ENCODE measurements around the gene GPATCH2.

The GPATCH2 gene

DNA sequence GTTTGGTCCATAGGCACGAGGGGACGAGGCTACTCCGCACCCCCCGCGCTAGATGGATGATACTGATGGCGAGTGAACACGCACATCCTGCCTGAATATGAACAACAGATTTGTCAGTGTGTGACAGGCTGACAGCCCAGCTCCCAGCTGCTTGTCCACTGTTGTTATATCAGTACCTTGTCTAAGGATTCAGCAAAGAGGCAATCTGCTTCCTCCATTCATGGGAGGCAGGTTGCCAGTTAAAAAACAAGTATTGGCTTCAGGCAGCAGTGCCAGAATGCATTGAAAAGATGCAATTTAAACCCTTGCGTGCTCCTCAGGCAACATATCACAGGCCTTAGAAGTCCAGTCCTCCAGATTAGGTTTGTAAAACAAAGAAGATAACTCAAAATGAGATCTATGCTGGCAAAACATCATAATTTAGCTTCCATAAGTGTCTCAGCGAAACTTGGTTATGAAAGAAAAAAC is 223.3 kb downstream of the GPATCH2 start:
- H3K9ac ChIP-seq (ENCODE audit: low read length) = no peak overlapping the region
- no peak overlapping the region for H3K27ac ChIP-seq (ENCODE audit: low read length)
- no peaks in the 10 kb centered on the region for H3K79me2 ChIP-seq (ENCODE audit: low read length)
- H3K4me3 ChIP-seq (ENCODE audit: low read length) = no peak overlapping the region
- H4K20me1 ChIP-seq (ENCODE audit: insufficient read depth, low read length) = no peaks in the 10 kb centered on the region
- H3K4me1 ChIP-seq (ENCODE audit: low read length) = no peaks in the 10 kb centered on the region
- H2AFZ ChIP-seq (ENCODE audit: low read depth, low read length) = no peak overlapping the region
- TF ChIP-seq EZH2phosphoT487 (IDR thresholded peaks at IDR 0.05; ENCODE audit: low read depth) = no peak
- TF ChIP-seq, protein P1, sequence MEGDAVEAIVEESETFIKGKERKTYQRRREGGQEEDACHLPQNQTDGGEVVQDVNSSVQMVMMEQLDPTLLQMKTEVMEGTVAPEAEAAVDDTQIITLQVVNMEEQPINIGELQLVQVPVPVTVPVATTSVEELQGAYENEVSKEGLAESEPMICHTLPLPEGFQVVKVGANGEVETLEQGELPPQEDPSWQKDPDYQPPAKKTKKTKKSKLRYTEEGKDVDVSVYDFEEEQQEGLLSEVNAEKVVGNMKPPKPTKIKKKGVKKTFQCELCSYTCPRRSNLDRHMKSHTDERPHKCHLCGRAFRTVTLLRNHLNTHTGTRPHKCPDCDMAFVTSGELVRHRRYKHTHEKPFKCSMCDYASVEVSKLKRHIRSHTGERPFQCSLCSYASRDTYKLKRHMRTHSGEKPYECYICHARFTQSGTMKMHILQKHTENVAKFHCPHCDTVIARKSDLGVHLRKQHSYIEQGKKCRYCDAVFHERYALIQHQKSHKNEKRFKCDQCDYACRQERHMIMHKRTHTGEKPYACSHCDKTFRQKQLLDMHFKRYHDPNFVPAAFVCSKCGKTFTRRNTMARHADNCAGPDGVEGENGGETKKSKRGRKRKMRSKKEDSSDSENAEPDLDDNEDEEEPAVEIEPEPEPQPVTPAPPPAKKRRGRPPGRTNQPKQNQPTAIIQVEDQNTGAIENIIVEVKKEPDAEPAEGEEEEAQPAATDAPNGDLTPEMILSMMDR (IDR thresholded peaks at IDR 0.05; ENCODE audit: low read depth, low read length) = no peak
- no peaks in the 10 kb centered on the region for H3K9me3 ChIP-seq (ENCODE audit: insufficient read depth, low read length)
- no peaks in the 10 kb centered on the region for H3K36me3 ChIP-seq (replicated peaks; ENCODE audit: low read depth, low read length)
- H3K4me2 ChIP-seq (ENCODE audit: low read length) = no peak overlapping the region
- no peaks in the 10 kb centered on the region for H3K27me3 ChIP-seq (ENCODE audit: low read depth, low read length)

DNA sequence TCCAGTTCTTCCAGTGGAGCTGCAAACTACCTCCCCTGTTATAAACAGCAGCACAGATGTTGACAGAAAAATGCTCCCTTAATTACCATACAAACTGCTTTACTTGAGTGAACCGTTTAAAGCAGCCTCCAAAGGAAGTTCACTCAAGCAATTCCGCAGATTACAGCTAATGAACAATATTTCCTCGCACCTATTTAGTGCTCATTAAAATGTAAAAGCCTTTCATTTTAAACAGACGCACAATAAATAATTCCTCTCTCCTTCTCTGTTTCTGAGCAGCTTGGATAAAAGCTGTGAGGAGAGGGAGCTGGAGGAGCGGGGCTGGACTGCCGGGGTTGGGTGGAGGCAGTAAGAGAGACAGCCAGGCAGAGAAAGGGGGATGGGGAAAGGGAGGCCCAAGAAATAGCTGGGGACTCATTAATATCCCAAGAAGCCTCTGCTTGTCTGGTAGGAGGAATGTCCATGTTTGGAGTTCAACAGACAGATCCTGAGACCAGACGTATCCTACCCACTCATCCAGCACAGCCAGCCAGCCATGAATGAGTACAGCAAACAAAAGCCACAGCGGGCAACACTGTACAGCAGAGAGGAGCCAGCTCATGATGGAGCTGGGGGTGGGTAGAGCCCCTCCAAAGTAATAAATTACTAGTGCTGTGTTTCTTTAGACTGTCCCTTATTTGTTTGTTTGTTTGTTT is 227.7 kb downstream of the GPATCH2 start:
- Histone ChIP-seq H3K4me1 (ENCODE audit: low read length) (no peaks in the 10 kb centered on the region), H4K20me1 (ENCODE audit: insufficient read depth, low read length) (no peaks in the 10 kb centered on the region), H3K9me3 (ENCODE audit: insufficient read depth, low read length) (no peaks in the 10 kb centered on the region), H3K4me3 (ENCODE audit: low read length) (no peak overlapping the region), H3K4me2 (ENCODE audit: low read length) (no peak overlapping the region), H3K36me3 (replicated peaks; ENCODE audit: low read depth, low read length) (no peaks in the 10 kb centered on the region), H2AFZ (ENCODE audit: low read depth, low read length) (no peak overlapping the region), H3K27me3 (ENCODE audit: low read depth, low read length) (no peaks in the 10 kb centered on the region), H3K79me2 (ENCODE audit: low read length) (no peaks in the 10 kb centered on the region), H3K27ac (ENCODE audit: low read length) (no peak overlapping the region), H3K9ac (ENCODE audit: low read length) (no peak overlapping the region)
- TF ChIP-seq, protein P1 (IDR thresholded peaks at IDR 0.05; ENCODE audit: low read depth, low read length) = no peak
- TF ChIP-seq EZH2phosphoT487 (IDR thresholded peaks at IDR 0.05; ENCODE audit: low read depth) = no peak

DNA sequence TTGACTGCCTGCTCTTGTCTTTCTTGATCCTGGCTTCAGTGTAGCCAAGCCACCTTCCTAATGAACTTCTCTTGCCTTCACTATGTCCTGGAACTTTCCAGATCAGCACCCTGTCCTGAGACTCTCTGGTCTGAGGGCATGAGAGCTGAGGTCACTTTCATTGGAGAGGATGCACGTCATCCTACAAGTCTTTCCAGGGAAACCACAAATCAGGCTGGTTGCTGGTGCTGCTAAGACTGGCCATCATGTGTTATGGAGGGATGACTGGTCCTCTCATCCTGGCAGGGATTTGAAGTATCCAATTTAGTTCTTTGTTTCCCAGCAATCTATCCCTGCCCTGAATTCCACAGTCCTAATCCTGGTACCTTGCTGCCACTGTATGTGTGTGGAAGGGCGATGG is 228.6 kb downstream of the GPATCH2 start:
- H3K9me3 ChIP-seq (ENCODE audit: insufficient read depth, low read length) = no peaks in the 10 kb centered on the region
- TF ChIP-seq, protein P1 (IDR thresholded peaks at IDR 0.05; ENCODE audit: low read depth, low read length) = no peak
- TF ChIP-seq EZH2phosphoT487 (IDR thresholded peaks at IDR 0.05; ENCODE audit: low read depth) = no peak
- H3K27me3 ChIP-seq (ENCODE audit: low read depth, low read length) = no peaks in the 10 kb centered on the region
- no peak overlapping the region for H3K9ac ChIP-seq (ENCODE audit: low read length)
- no peak overlapping the region for H3K4me3 ChIP-seq (ENCODE audit: low read length)
- no peaks in the 10 kb centered on the region for H4K20me1 ChIP-seq (ENCODE audit: insufficient read depth, low read length)
- no peak overlapping the region for H2AFZ ChIP-seq (ENCODE audit: low read depth, low read length)
- no peaks in the 10 kb centered on the region for H3K36me3 ChIP-seq (replicated peaks; ENCODE audit: low read depth, low read length)
- H3K4me2 ChIP-seq (ENCODE audit: low read length) = no peak overlapping the region
- H3K4me1 ChIP-seq (ENCODE audit: low read length) = no peaks in the 10 kb centered on the region
- H3K27ac ChIP-seq (ENCODE audit: low read length) = no peak overlapping the region
- H3K79me2 ChIP-seq (ENCODE audit: low read length) = no peaks in the 10 kb centered on the region

DNA sequence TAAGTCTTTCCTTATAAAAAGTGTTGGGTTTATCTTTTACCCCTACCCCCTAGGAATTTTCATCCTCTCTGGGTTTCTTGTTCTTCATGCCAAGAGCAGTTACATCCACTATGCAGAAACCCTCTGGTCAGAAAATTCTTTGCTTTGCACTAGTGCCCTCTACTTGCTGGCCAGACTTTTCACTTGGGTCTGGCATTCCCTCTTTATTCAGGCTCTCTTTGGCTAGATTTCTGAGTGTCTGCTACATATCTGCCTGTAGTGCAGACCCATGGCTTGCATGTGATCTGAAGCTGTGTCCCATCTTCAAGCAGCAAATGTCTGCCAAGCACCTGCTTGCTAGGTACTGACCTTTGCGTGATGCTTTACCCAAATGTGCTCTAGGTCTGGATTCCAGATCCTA is 237.0 kb downstream of the GPATCH2 start:
- no peak for TF ChIP-seq EZH2phosphoT487 (IDR thresholded peaks at IDR 0.05; ENCODE audit: low read depth)
- TF ChIP-seq, protein P1 (IDR thresholded peaks at IDR 0.05; ENCODE audit: low read depth, low read length) = peak; percentile 46

More for the DNA sequence above, 237.0 kb downstream of the GPATCH2 start:
- H3K4me2 ChIP-seq (ENCODE audit: low read length) = no peak overlapping the region
- H3K27ac ChIP-seq (ENCODE audit: low read length) = no peak overlapping the region
- peaks cover 22% of the 10 kb centered on the region for H3K27me3 ChIP-seq (ENCODE audit: low read depth, low read length)
- H3K4me1 ChIP-seq (ENCODE audit: low read length) = peaks cover 18% of the 10 kb centered on the region
- H3K9me3 ChIP-seq (ENCODE audit: insufficient read depth, low read length) = peaks cover 5% of the 10 kb centered on the region; the same call in 1 of the 2 replicates
- H3K9ac ChIP-seq (ENCODE audit: low read length) = no peak overlapping the region
- H3K4me3 ChIP-seq (ENCODE audit: low read length) = no peak overlapping the region
- H3K79me2 ChIP-seq (ENCODE audit: low read length) = no peaks in the 10 kb centered on the region
- H3K36me3 ChIP-seq (replicated peaks; ENCODE audit: low read depth, low read length) = no peaks in the 10 kb centered on the region
- no peaks in the 10 kb centered on the region for H4K20me1 ChIP-seq (ENCODE audit: insufficient read depth, low read length)
- no peak overlapping the region for H2AFZ ChIP-seq (ENCODE audit: low read depth, low read length)

Measured in OCI-LY3 (cell line).